Measurements from ENCODE around the gene ADORA2B.

The ADORA2B gene

GRCh38 chr17:15952916-15953790 lies 8.2 kb downstream of the ADORA2B start:
- TF ChIP-seq EZH2phosphoT487 (IDR thresholded peaks at IDR 0.05; ENCODE audit: borderline replicate concordance, low read length) = no peak
- no peak for TF ChIP-seq CTCF (IDR thresholded peaks at IDR 0.05; ENCODE audit: low read depth, low read length, poor library complexity, severe bottlenecking)
- Histone ChIP-seq H4K20me1 (ENCODE audit: control insufficient read depth, insufficient read depth, low read depth, low read length) (no peaks in the 10 kb centered on the region), H3F3A (ENCODE audit: control insufficient read depth, insufficient read depth) (no peaks in the 10 kb centered on the region), H3K36me3 (ENCODE audit: control insufficient read depth, low read length) (no peaks in the 10 kb centered on the region), H3K9me3 (ENCODE audit: control insufficient read depth, insufficient read depth, low read length) (no peaks in the 10 kb centered on the region), H3K27me3 (ENCODE audit: control insufficient read depth, low read length) (no peaks in the 10 kb centered on the region), H3K4me1 (ENCODE audit: control insufficient read depth, low read length) (no peaks in the 10 kb centered on the region), H3K27ac (ENCODE audit: low read depth, low read length) (no peak overlapping the region), H3K4me2 (ENCODE audit: low read length) (no peak overlapping the region), H3K9me2 (replicated peaks; ENCODE audit: control insufficient read depth, low read length) (no peaks in the 10 kb centered on the region), H3K4me3 (ENCODE audit: low read length) (no peak overlapping the region), H3K79me2 (ENCODE audit: control insufficient read depth, low read length) (no peaks in the 10 kb centered on the region)

GRCh38 chr17:15954222-15954621 lies 9.3 kb downstream of the ADORA2B start:
- Histone ChIP-seq H3K9me2 (replicated peaks; ENCODE audit: control insufficient read depth, low read length) (no peaks in the 10 kb centered on the region), H3K27me3 (ENCODE audit: control insufficient read depth, low read length) (peaks cover 6% of the 10 kb centered on the region; the same call in 1 of the 2 replicates), H3K4me1 (ENCODE audit: control insufficient read depth, low read length) (no peaks in the 10 kb centered on the region), H3K4me3 (ENCODE audit: low read length) (no peak overlapping the region), H3K36me3 (ENCODE audit: control insufficient read depth, low read length) (no peaks in the 10 kb centered on the region), H3F3A (ENCODE audit: control insufficient read depth, insufficient read depth) (no peaks in the 10 kb centered on the region), H4K20me1 (ENCODE audit: control insufficient read depth, insufficient read depth, low read depth, low read length) (no peaks in the 10 kb centered on the region), H3K79me2 (ENCODE audit: control insufficient read depth, low read length) (no peaks in the 10 kb centered on the region), H3K27ac (ENCODE audit: low read depth, low read length) (no peak overlapping the region), H3K4me2 (ENCODE audit: low read length) (no peak overlapping the region), H3K9me3 (ENCODE audit: control insufficient read depth, insufficient read depth, low read length) (no peaks in the 10 kb centered on the region)
- no peak for TF ChIP-seq CTCF (IDR thresholded peaks at IDR 0.05; ENCODE audit: low read depth, low read length, poor library complexity, severe bottlenecking)

- Histone ChIP-seq H3K4me1 (ENCODE audit: control insufficient read depth, low read length) (no peaks in the 10 kb centered on the region), H3K36me3 (ENCODE audit: control insufficient read depth, low read length) (no peaks in the 10 kb centered on the region), H3K9me2 (replicated peaks; ENCODE audit: control insufficient read depth, low read length) (no peaks in the 10 kb centered on the region), H3K27me3 (ENCODE audit: control insufficient read depth, low read length) (peaks cover 6% of the 10 kb centered on the region; the same call in 1 of the 2 replicates), H4K20me1 (ENCODE audit: control insufficient read depth, insufficient read depth, low read depth, low read length) (no peaks in the 10 kb centered on the region), H3K9me3 (ENCODE audit: control insufficient read depth, insufficient read depth, low read length) (no peaks in the 10 kb centered on the region), H3K27ac (ENCODE audit: low read depth, low read length) (no peak overlapping the region), H3K79me2 (ENCODE audit: control insufficient read depth, low read length) (no peaks in the 10 kb centered on the region), H3K4me2 (ENCODE audit: low read length) (no peak overlapping the region), H3K4me3 (ENCODE audit: low read length) (no peak overlapping the region), H3F3A (ENCODE audit: control insufficient read depth, insufficient read depth) (no peaks in the 10 kb centered on the region)
- TF ChIP-seq CTCF (IDR thresholded peaks at IDR 0.05; ENCODE audit: low read depth, low read length, poor library complexity, severe bottlenecking) = no peak
- no peak for TF ChIP-seq EZH2phosphoT487 (IDR thresholded peaks at IDR 0.05; ENCODE audit: borderline replicate concordance, low read length)
Measured at GRCh38 chr17:15955793-15956541, 11.0 kb downstream of the ADORA2B start.
